IMR-90 (cell line): ENCODE measurements around the gene HNRNPH1.

ENCODE experiments used
- BHLHE40 ChIP-seq: fragments of 150-350 bp; IDR thresholded peaks from 2 replicates; pipeline ENCODE4 v1.6.1; 2016; ENCODE audit warnings: mild to moderate bottlenecking, low read depth, low read length
- CTCF ChIP-seq: conservative IDR thresholded peaks from 2 replicates; pipeline ENCODE4 v1.5.1; 2012; ENCODE audit warnings: mild to moderate bottlenecking, low read depth, low read length, improper control_type of control experiment
- MAZ ChIP-seq: IDR thresholded peaks from 2 replicates; pipeline ENCODE4 v1.6.1; 2012; ENCODE audit warnings: low read depth, mild to moderate bottlenecking, low read length, improper control_type of control experiment, moderate library complexity, borderline replicate concordance
- MXI1 ChIP-seq: IDR thresholded peaks from 2 replicates; pipeline ENCODE4 v1.6.1; 2012; ENCODE audit warnings: low read depth, mild to moderate bottlenecking, low read length, moderate library complexity, borderline replicate concordance
- NFE2L2 ChIP-seq: fragments of 150-350 bp; IDR thresholded peaks from 2 replicates; pipeline ENCODE4 v1.6.1; 2016; ENCODE audit warnings: low read depth, mild to moderate bottlenecking, low read length
- POLR2A ChIP-seq: IDR thresholded peaks from 2 replicates; pipeline ENCODE4 v1.6.1; 2012; ENCODE audit warnings: mild to moderate bottlenecking, low read depth, low read length
- RAD21 ChIP-seq: IDR thresholded peaks from 2 replicates; pipeline ENCODE4 v1.6.1; 2012; ENCODE audit warnings: low read length, improper control_type of control experiment
- RCOR1 ChIP-seq: IDR thresholded peaks from 2 replicates; pipeline ENCODE4 v1.6.1; 2012; ENCODE audit warnings: mild to moderate bottlenecking, low read length, improper control_type of control experiment; ENCODE audit not compliant: insufficient replicate concordance
- RFX5 ChIP-seq: IDR thresholded peaks from 2 replicates; pipeline ENCODE4 v1.8.0; 2012; ENCODE audit warnings: low read depth, mild to moderate bottlenecking, low read length, moderate library complexity
- SMC3 ChIP-seq: fragments of 150-350 bp; IDR thresholded peaks from 2 replicates; pipeline ENCODE4 v1.6.1; 2016; ENCODE audit warnings: low read depth, mild to moderate bottlenecking, antibody characterized with exemption, low read length, moderate library complexity

DNA sequence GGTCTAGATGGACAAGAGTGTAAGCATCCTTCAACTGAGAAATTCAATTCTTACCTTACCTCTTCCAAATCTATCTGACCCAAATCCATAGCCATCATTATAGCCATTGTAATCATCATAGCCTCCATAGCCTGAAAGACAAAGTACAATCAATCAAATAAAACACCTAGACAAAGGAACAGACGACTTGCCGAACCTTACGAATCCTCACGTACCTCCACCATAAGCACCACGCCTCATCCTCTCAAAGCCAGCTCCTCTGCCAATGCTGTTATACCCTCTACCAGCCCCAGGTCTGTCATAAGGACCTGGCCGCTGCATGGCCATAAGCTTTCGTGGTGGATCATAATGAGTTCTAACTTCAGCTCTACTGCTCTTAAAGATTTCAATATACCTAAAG is 5.5 kb downstream of the HNRNPH1 start:
- TF ChIP-seq CTCF, result no peak
- no peak for TF ChIP-seq RFX5
- TF ChIP-seq POLR2A, result no peak
- no peak for TF ChIP-seq SMC3
- TF ChIP-seq MXI1, result no peak
- TF ChIP-seq RCOR1, result no peak
- no peak for TF ChIP-seq RAD21
- no peak for TF ChIP-seq NFE2L2
- no peak for TF ChIP-seq MAZ
- TF ChIP-seq BHLHE40, result no peak
